K562 (cell line): ENCODE measurements around the gene OSCP1. TPM values are rescaled to one million over a fixed set of nuclear protein-coding genes. Genes with fewer than 3 reads are reported as not detected.

Experiments used
- CBX1 ChIP-seq: sonication (generic); IDR thresholded peaks from 2 replicates; pipeline ENCODE4 v1.6.1; 2016; ENCODE audit warnings: antibody characterized with exemption, low read depth, mild to moderate bottlenecking
- CBX5 ChIP-seq: IDR thresholded peaks from 2 replicates; pipeline ENCODE4 v1.6.1; 2014; ENCODE audit warnings: low read depth, borderline replicate concordance
- ELK1 ChIP-seq: sonication (generic); formaldehyde crosslinking; IDR thresholded peaks from 2 replicates; pipeline ENCODE4 v1.8.1; 2022; ENCODE audit warnings: missing genetic modification reagents
- ESRRA ChIP-seq: fragments of 450-650 bp; IDR thresholded peaks from 2 replicates; pipeline ENCODE4 v1.6.1; 2014; ENCODE audit warnings: low read depth, mild to moderate bottlenecking, moderate library complexity, borderline replicate concordance
- FOS ChIP-seq: IDR thresholded peaks from 3 replicates; pipeline ENCODE4 v1.6.1; 2011; ENCODE audit not compliant: insufficient read length; ENCODE audit errors: extremely low read depth
- GATA2 ChIP-seq: sonication (generic); formaldehyde crosslinking; IDR thresholded peaks from 2 replicates; pipeline ENCODE4 v1.4.0; 2020; ENCODE audit warnings: mild to moderate bottlenecking, missing genetic modification reagents
- GTF2A2 ChIP-seq: IDR thresholded peaks from 2 replicates; pipeline ENCODE4 v1.6.1; 2016; ENCODE audit warnings: mild to moderate bottlenecking, missing genetic modification characterization, missing compliant biosample characterization
- HIVEP1 ChIP-seq: fragments of 250-450 bp; sonication (Bioruptor Pico); IDR thresholded peaks from 2 replicates; pipeline ENCODE4 v1.4.0; 2020; ENCODE audit warnings: mild to moderate bottlenecking
- JUNB ChIP-seq: fragments of 450-650 bp; formaldehyde crosslinking; conservative IDR thresholded peaks from 2 replicates; pipeline ENCODE4 v1.4.0; 2020; ENCODE audit warnings: mild to moderate bottlenecking
- MED1 ChIP-seq: sonication (generic); formaldehyde crosslinking; IDR thresholded peaks from 2 replicates; pipeline ENCODE4 v1.8.1; 2023; ENCODE audit warnings: missing genetic modification reagents, borderline replicate concordance
- PHF8 ChIP-seq: fragments of 200-600 bp; sonication (generic); IDR thresholded peaks from 2 replicates; pipeline ENCODE4 v1.6.1; 2012; ENCODE audit warnings: mixed run types, mild to moderate bottlenecking, inconsistent platforms, low read length, moderate library complexity, borderline replicate concordance
- SREBF2 ChIP-seq: sonication (generic); formaldehyde crosslinking; IDR thresholded peaks from 2 replicates; pipeline ENCODE4 v1.4.0; 2020; ENCODE audit warnings: mild to moderate bottlenecking, missing genetic modification reagents
- TFAM ChIP-seq: fragments of 250-450 bp; sonication (Bioruptor Pico); conservative IDR thresholded peaks from 2 replicates; pipeline ENCODE4 v1.5.0; 2021; ENCODE audit warnings: mild to moderate bottlenecking, moderate library complexity
- TFE3 ChIP-seq: fragments of 450-650 bp; formaldehyde crosslinking; IDR thresholded peaks from 2 replicates; pipeline ENCODE4 v1.4.0; 2020; ENCODE audit warnings: mild to moderate bottlenecking, mixed read lengths
- TRIM24 ChIP-seq, 2 experiments: fragments of 450-650 bp; IDR thresholded peaks; 2 replicates each; pipeline ENCODE4 v1.6.1; 2016
- TSC22D4 ChIP-seq: fragments of 450-650 bp; IDR thresholded peaks from 2 replicates; pipeline ENCODE4 v1.6.1; 2016; ENCODE audit warnings: missing genetic modification characterization, missing biosample characterization, control low read depth
- ZEB2 ChIP-seq: fragments of 450-650 bp; IDR thresholded peaks from 2 replicates; pipeline ENCODE4 v1.6.1; 2016
- ZFP30 ChIP-seq: fragments of 250-450 bp; sonication (Bioruptor Pico); IDR thresholded peaks from 2 replicates; pipeline ENCODE4 v1.8.0; 2022; ENCODE audit warnings: moderate library complexity, mild to moderate bottlenecking, inconsistent platforms, borderline replicate concordance
- ZNF232 ChIP-seq: sonication (generic); formaldehyde crosslinking; IDR thresholded peaks from 2 replicates; pipeline ENCODE4 v1.8.0; 2022; ENCODE audit warnings: mild to moderate bottlenecking, missing genetic modification reagents
- ZNF24 ChIP-seq: fragments of 450-650 bp; IDR thresholded peaks from 2 replicates; pipeline ENCODE4 v1.6.1; 2016
- ZNF277 ChIP-seq: fragments of 250-450 bp; sonication (Bioruptor Pico); IDR thresholded peaks from 2 replicates; pipeline ENCODE4 v1.8.0; 2022; ENCODE audit warnings: inconsistent platforms, mild to moderate bottlenecking, moderate library complexity, borderline replicate concordance
- ZNF316 ChIP-seq: fragments of 450-650 bp; IDR thresholded peaks from 2 replicates; pipeline ENCODE4 v1.6.1; 2016
- ZNF347 ChIP-seq: fragments of 450-650 bp; formaldehyde crosslinking; IDR thresholded peaks from 2 replicates; pipeline ENCODE4 v1.4.0; 2020; ENCODE audit warnings: low read depth, mild to moderate bottlenecking, moderate library complexity
- ZNF778 ChIP-seq: fragments of 450-650 bp; formaldehyde crosslinking; IDR thresholded peaks from 2 replicates; pipeline ENCODE4 v1.4.0; 2020; ENCODE audit warnings: mild to moderate bottlenecking, moderate library complexity
- polyA plus RNA-seq, 8 experiments: library from polyadenylated mRNA; depleted of rRNA in 4 of 8; stranded (reverse) in 5 of 8; unstranded in 3 of 8; fragments of >200 nt; fragmentation: Nextera tagmentation in 2 of 8; fragmentation: Illumina TruSeq in 1 of 8; extraction: Ambion mirVana in 2 of 8; extraction: Trizol in 1 of 8; gene quantifications; 2 replicates each; pipeline versions ENCODE4 v1.2.1 to v1.2.3, GENCODE V29; 2011 to 2014; ENCODE audit warnings: inconsistent platforms in 1 of 8, missing spikeins in 1 of 8
- total RNA-seq, 7 experiments: library from RNA; depleted of rRNA in 6 of 7; stranded (reverse); fragments of >200 nt in 6 of 7; fragmentation: Illumina TruSeq in 2 of 7; extraction: Trizol in 2 of 7; gene quantifications; 2 replicates each; pipeline versions ENCODE4 v1.2.1 to v1.2.3, GENCODE V29; 2011 to 2021; ENCODE audit warnings: low replicate concordance in 1 of 7
- TF ChIP-seq, protein P1 (sequence below): fragments of 450-650 bp; IDR thresholded peaks from 2 replicates; pipeline ENCODE4 v1.6.1; 2016; ENCODE audit warnings: mild to moderate bottlenecking

OSCP1 gene
- total and polyA plus RNA-seq, 9 of the 15 experiments (the other 6 are each of a cell fraction or from before 2014, with no cell fraction given) = 0.15 to 0.40 (median 0.33) TPM; not detected in 5

- TF ChIP-seq MED1 (CRISPR knock-in tag) = no peak
- no peak for TF ChIP-seq TFAM (CRISPR knock-in tag)
- no peak for TF ChIP-seq HIVEP1 (CRISPR knock-in tag)
- TF ChIP-seq ZNF778 (CRISPR knock-in tag) = no peak
- no peak for TF ChIP-seq ZNF24
- TF ChIP-seq ZFP30 (CRISPR knock-in tag) = no peak
- no peak for TF ChIP-seq ZNF347 (CRISPR knock-in tag)
- TF ChIP-seq FOS = no peak
- TF ChIP-seq ZEB2 = peak; percentile 35; the same call in 1 of the 2 replicates
- no peak for TF ChIP-seq TFE3 (CRISPR knock-in tag)
- no peak for TF ChIP-seq ZNF316
- no peak for TF ChIP-seq ZNF277 (CRISPR knock-in tag)
- TF ChIP-seq JUNB (CRISPR knock-in tag) = no peak
- no peak for TF ChIP-seq ELK1 (CRISPR knock-in tag)
- TF ChIP-seq, protein P1, sequence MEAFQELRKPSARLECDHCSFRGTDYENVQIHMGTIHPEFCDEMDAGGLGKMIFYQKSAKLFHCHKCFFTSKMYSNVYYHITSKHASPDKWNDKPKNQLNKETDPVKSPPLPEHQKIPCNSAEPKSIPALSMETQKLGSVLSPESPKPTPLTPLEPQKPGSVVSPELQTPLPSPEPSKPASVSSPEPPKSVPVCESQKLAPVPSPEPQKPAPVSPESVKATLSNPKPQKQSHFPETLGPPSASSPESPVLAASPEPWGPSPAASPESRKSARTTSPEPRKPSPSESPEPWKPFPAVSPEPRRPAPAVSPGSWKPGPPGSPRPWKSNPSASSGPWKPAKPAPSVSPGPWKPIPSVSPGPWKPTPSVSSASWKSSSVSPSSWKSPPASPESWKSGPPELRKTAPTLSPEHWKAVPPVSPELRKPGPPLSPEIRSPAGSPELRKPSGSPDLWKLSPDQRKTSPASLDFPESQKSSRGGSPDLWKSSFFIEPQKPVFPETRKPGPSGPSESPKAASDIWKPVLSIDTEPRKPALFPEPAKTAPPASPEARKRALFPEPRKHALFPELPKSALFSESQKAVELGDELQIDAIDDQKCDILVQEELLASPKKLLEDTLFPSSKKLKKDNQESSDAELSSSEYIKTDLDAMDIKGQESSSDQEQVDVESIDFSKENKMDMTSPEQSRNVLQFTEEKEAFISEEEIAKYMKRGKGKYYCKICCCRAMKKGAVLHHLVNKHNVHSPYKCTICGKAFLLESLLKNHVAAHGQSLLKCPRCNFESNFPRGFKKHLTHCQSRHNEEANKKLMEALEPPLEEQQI = no peak
- TF ChIP-seq TRIM24 (IDR thresholded peaks at IDR 0.05) = peak; percentile 58 to 71
- no peak for TF ChIP-seq CBX5
- TF ChIP-seq SREBF2 (CRISPR knock-in tag) = no peak
- no peak for TF ChIP-seq ZNF232 (CRISPR knock-in tag)
- no peak for TF ChIP-seq TSC22D4
- no peak for TF ChIP-seq CBX1
- TF ChIP-seq GTF2A2 (tag) = no peak
- TF ChIP-seq ESRRA = peak; percentile 63; the same call in 1 of the 2 replicates
- no peak for TF ChIP-seq PHF8
- peak; percentile 97 for TF ChIP-seq GATA2 (CRISPR knock-in tag)
Measured at GRCh38 chr1:36492491-36492890, 42.2 kb upstream of the OSCP1 start (continued).
